GM18505 (cell line): Measurements from ENCODE around the gene FBXO2.

Experiments used
- ATAC-seq: cut with Tn5 transposase; IDR thresholded peaks from one replicate; pipeline ENCODE4 v1.9.1; 2021; ENCODE audit not compliant: unreplicated experiment
- POLR2A ChIP-seq: IDR thresholded peaks from 4 replicates; pipeline ENCODE4 v1.6.1; 2011; ENCODE audit warnings: borderline replicate concordance; ENCODE audit not compliant: insufficient read depth, insufficient read length; ENCODE audit errors: extremely low read depth

The FBXO2 gene

GRCh38 chr1:11691928-11692711 is 37.9 kb upstream of the FBXO2 start:
- ATAC-seq = no peak
- no peak for TF ChIP-seq POLR2A

- TF ChIP-seq POLR2A = no peak
These were observed 37.2 kb upstream of the FBXO2 start, which contains the start of gene DRAXIN for GRCh38 chr1:11691302-11691914. DRAXIN (plus strand) TSS chr1:11691710; CDS start chr1:11706259, 14,549 bp downstream.

GRCh38 chr1:11690397-11691301 is 36.4 kb upstream of the FBXO2 start:
- TF ChIP-seq POLR2A = no peak
- ATAC-seq = no peak

More at GRCh38 chr1:11691302-11691914, 37.2 kb upstream of the FBXO2 start, which contains the start of gene DRAXIN:
- ATAC-seq = no peak

DNA sequence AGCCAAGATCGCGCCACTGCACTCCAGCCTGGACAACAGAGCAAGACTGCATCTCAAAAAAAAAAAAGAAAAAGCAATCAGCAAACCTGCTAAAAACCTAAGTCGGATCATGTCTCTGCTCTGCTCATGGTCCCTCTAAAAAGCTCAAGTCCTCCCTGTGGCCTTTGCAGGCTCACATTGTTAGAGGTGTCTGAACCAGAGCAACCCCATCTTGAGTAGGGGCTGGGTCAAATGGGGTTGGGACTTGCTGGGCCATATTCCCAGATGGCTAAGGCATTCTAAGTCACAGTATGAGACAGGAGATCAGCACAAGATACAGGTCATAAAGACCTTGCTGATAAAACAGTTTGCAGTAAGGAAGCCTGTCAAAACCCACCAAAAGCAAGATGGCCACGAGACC is 34.3 kb upstream of the FBXO2 start:
- ATAC-seq = no peak
- TF ChIP-seq POLR2A = no peak

DNA sequence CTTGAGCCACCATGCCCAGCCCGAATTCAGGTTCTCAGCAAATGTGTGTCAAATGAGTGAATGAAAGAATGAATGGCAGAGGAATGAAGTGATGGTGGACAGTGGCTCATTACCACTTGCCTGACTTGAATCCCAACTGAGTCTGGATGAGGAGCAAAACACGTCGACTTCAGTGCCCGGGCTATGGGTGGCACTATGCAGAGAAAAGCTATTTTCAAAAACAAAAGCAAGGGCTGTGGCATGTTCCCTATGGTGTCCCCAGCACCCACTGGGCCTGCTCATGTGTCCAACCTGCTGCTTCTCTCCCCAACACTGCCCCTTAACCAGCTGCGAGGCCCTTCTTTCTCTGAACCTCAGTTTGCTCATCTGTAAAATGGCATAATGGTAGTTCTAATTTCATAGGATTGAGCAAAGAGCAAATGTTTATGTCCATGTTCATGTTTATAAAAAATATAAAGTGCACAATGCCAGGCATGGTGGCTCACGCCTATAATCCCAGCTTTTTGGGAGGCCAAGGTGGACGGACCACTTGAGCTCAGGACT is 31.1 kb upstream of the FBXO2 start:
- no peak for ATAC-seq
- TF ChIP-seq POLR2A = no peak

- TF ChIP-seq POLR2A = no peak
- no peak for ATAC-seq
These were observed 29.8 kb upstream of the FBXO2 start for GRCh38 chr1:11684070-11684469.

DNA sequence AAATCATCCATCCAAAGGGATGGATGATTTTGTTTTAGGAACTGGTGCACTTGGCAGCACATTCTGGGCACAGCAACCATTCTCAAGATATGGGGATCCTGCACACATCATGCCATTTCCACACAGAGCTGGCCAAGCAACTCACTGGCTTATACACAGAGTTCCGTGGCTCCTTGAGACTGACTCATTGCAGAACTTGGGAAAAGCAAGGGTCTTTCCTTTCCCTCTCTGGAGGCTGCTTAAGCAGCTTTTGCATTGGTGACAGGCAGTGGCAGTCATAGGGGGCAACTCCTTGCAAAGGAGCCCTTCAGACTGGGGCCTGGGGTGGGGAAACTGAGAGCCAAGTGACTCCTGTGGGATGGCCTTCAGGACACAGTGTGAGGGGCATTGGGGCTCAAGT is 28.6 kb upstream of the FBXO2 start:
- ATAC-seq = no peak
- TF ChIP-seq POLR2A = no peak

DNA sequence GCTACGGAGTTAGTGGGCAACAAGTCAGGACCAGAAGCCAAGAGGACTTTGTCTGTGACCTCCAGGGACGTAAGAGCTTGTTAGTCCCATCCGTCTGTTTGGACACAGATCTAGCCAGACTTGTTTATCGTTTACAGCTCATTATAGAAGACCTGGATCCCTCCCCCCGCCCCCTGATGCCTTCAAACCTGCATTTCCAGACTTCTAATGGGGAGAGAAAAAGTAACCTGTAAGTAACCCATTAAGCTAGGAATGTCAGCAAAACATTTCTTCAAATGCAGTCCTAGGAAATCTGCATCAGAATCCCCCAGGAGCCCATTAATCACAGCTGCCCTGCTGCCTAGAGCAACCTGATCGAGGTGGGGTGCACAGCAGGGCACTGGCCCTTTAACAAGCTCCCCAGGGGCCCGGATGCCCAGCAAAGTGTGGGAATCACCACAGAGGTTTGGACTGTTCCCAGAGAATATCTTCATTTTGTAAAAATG is 28.1 kb upstream of the FBXO2 start:
- no peak for TF ChIP-seq POLR2A
- no peak for ATAC-seq

DNA sequence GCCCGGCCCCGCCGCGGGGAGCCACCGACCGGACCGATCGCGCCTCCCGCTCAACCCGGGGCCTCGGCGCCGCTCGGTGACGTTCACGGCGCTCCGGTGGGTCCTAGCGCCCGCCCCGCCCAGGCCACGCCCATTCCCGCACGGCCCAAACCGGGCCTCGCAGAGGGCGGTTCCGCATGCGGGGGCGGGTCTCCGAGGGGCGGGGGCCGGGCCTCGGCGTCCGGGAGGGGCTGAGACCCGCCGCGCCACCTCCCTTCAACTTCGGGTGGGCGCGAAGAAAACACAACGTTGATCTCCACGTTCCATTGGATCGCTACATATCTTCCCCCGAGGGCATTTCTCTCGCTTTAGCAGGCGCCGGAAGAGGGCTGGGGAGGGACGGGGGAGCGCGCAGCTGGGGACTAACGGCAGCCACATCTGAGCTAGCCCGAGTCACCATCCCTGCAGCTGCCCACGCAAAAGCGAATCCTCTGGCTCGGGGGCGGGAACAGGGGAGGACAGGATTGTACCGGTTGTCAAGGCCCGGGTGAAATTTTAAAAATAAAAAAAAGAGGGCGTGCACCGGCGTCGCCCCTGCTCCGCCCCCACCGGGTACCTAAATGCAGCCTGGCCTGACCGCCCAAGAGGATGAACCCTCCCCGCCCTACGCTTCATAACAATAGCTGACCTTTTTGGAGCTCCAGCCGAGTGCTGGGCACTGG is 27.0 kb upstream of the FBXO2 start, which contains the start of gene MAD2L2:
Gene MAD2L2 (minus strand): TSS at position 78 of the 701 bp plus-strand sequence. CDS start 547 bp downstream, outside the sequence.
- peak; percentile 70 for ATAC-seq
- TF ChIP-seq POLR2A = peak; percentile 75

GRCh38 chr1:11680270-11681070 is 26.2 kb upstream of the FBXO2 start:
- ATAC-seq = peak; percentile 21
- no peak for TF ChIP-seq POLR2A

DNA sequence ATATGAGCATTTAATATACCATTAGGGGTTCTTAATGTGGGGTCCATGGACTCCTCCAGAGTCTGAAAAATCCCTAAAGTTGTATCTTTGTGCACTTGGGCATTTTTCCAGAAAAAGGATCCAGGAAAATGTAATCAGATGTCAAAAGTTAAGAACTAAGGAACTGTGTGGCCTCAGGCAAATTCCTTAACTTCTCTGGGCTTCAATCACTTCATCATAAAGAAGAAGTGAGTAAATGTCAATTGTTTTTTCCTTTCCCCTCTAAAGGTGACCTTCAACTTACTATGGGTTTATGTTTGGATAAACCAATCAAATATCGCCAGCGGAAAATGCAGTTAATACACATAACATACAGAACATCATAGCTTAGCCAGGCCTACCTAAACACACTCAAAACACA is 24.2 kb upstream of the FBXO2 start:
- no peak for TF ChIP-seq POLR2A
- ATAC-seq = no peak
